Pancreas (tissue), 10 donors: Measurements from ENCODE around the gene MYH9. TPM values are rescaled to one million over a fixed set of nuclear protein-coding genes. Genes with fewer than 3 reads are reported as not detected.
A peak's percentile ranks its signal among the peaks of the same experiment; 100 is the strongest.

Experiments
- ATAC-seq, 4 donors: fragments of 200-7000 bp; cut with Tn5 transposase; one replicate each; pipeline versions ENCODE4 v1.8.0 to v1.9.1; 2020; ENCODE audit warnings: mild to moderate bottlenecking in 4 of 4, moderate library complexity in 4 of 4
- DNase-seq, 6 donors: peaks; one replicate each; pipeline ENCODE4 v3.0.0-alpha.2; 2020
- FAIRE-seq: peaks from 2 replicates; lab custom pipeline; 2012; peaks lifted over from hg19 to GRCh38; lab: Jason Lieb, UNC
- H3K27ac ChIP-seq, 4 donors: fragments of 200-600 bp; sonication (generic); 1 replicate in 3 of 4; 2 replicates in 1 of 4; pipeline versions ENCODE4 v1.5.0 to v1.8.0; 2020
- H3K27me3 ChIP-seq, 4 donors: fragments of 200-600 bp; one replicate each; pipeline ENCODE4 v1.8.0; 2021
- H3K36me3 ChIP-seq, 3 donors: fragments of 200-600 bp; sonication (generic) in 1 of 3; one replicate each; pipeline versions ENCODE4 v1.5.0 to v1.8.0; 2020 to 2021
- H3K4me1 ChIP-seq, 3 donors: fragments of 200-600 bp; one replicate each; pipeline ENCODE4 v1.8.0; 2021
- H3K4me3 ChIP-seq, 4 donors: fragments of 200-600 bp; sonication (generic) in 2 of 4; one replicate each; pipeline versions ENCODE4 v1.5.0 to v1.8.0; 2020 to 2021
- H3K9me3 ChIP-seq, 4 donors: fragments of 200-600 bp; one replicate each; pipeline ENCODE4 v1.8.0; 2021
- WGBS, 2 donors: extraction: QIAGEN DNeasy Blood & Tissue Kit; methylation state at CpG; one replicate each; pipeline ENCODE4 v1.1.7; 2013; 5-methylcytosine and 5-hydroxymethylcytosine counted together
- intact Hi-C, 3 donors: fragments of 100-400 bp; cut with DNase I; formaldehyde crosslinking; loops; one replicate each; pipeline versions ENCODE4 v1.11.1 to v1.14.2; 2022
- polyA plus RNA-seq, 2 donors: library from polyadenylated mRNA; stranded (reverse); fragments of 200-250 nt; gene quantifications; one replicate each; pipeline ENCODE4 v1.2.3, GENCODE V29; 2013
- total RNA-seq, 6 donors: library from RNA; stranded (reverse); fragmentation: NEBNext Ultra II Directional in 4 of 6; extraction: Animal tissue kit (Norgen Biotek cat#: 25700) in 4 of 6; gene quantifications; one replicate each; pipeline versions ENCODE4 v1.2.1 to v1.2.4, GENCODE V29; 2021 to 2023
- TF ChIP-seq, protein P1 (sequence below), 4 donors: fragments of 200-600 bp; sonication (generic) in 3 of 4; IDR thresholded peaks; one replicate each; pipeline versions ENCODE4 v1.5.0 to v1.8.0; 2021; ENCODE audit warnings: antibody characterized with exemption in 4 of 4
- donor health status: healthy with polysubstance abuse.
- donor health status: DM: no; HTN: no; CAD: no; lungs with moderate emphysema.
- donor health status: DM: no; HTN: no; CAD: no.
- donor health status: control.
- donor health status: control.
- donor health status: Bipolar disorder and iron deficiency.
- donor health status: DM: yes; HTN: yes; CAD: no.
- donor health status: DM: no; HTN: no; CAD: no.
- donor health status: DM: no; HTN: no; CAD: no.
- donor health status: DM: yes; HTN: yes; CAD: no.

MYH9 gene
- total and polyA plus RNA-seq, 8 donors = 80.9 to 554 (median 376) TPM

- no peaks in the 10 kb centered on the region for H3K36me3 ChIP-seq
- H3K4me3 ChIP-seq = no peak overlapping the region
- H3K9me3 ChIP-seq = no peaks in the 10 kb centered on the region
- ATAC-seq = no peak
- 30 to 34% methylated on average over 3 of the region's 3 CpGs for WGBS, 2 donors
- H3K27me3 ChIP-seq = no peaks in the 10 kb centered on the region
- DNase-seq = no peak
- intact Hi-C loops = no loop called here
- FAIRE-seq = no peak
- TF ChIP-seq, protein P1, sequence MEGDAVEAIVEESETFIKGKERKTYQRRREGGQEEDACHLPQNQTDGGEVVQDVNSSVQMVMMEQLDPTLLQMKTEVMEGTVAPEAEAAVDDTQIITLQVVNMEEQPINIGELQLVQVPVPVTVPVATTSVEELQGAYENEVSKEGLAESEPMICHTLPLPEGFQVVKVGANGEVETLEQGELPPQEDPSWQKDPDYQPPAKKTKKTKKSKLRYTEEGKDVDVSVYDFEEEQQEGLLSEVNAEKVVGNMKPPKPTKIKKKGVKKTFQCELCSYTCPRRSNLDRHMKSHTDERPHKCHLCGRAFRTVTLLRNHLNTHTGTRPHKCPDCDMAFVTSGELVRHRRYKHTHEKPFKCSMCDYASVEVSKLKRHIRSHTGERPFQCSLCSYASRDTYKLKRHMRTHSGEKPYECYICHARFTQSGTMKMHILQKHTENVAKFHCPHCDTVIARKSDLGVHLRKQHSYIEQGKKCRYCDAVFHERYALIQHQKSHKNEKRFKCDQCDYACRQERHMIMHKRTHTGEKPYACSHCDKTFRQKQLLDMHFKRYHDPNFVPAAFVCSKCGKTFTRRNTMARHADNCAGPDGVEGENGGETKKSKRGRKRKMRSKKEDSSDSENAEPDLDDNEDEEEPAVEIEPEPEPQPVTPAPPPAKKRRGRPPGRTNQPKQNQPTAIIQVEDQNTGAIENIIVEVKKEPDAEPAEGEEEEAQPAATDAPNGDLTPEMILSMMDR (IDR thresholded peaks at IDR 0.05) = no peak
- H3K4me1 ChIP-seq = peaks cover 75 to 92% (median 86%) of the 10 kb centered on the region in 3 donors
- peak overlapping the region in 3 of 4 donors; percentile 22 to 79 (median 59) for H3K27ac ChIP-seq
Observed at GRCh38 chr22:36359470-36359996, 28.2 kb downstream of the MYH9 start.

- no peaks in the 10 kb centered on the region for H3K9me3 ChIP-seq
- TF ChIP-seq, protein P1 (IDR thresholded peaks at IDR 0.05) = no peak
- DNase-seq (no peak), FAIRE-seq (no peak), ATAC-seq (peak in 2 of 4 donors; percentile 1 to 5)
- H3K27ac ChIP-seq = peak overlapping the region in 3 of 4 donors; percentile 16 to 79 (median 59)
- H3K4me1 ChIP-seq = peaks cover 72 to 89% (median 83%) of the 10 kb centered on the region in 3 donors
- H3K4me3 ChIP-seq = no peak overlapping the region
- 62 to 65% methylated on average over 9 of the region's 9 CpGs for WGBS, 2 donors
- intact Hi-C loops = no loop called here
- H3K27me3 ChIP-seq = no peaks in the 10 kb centered on the region
- no peaks in the 10 kb centered on the region for H3K36me3 ChIP-seq
Observed at GRCh38 chr22:36358533-36359469, 29.0 kb downstream of the MYH9 start.

GRCh38 chr22:36356708-36357624 is 30.8 kb downstream of the MYH9 start:
- no peak for ATAC-seq
- Histone ChIP-seq H3K4me1 (peaks cover 72 to 88% (median 80%) of the 10 kb centered on the region in 3 donors), H3K27ac (peak overlapping the region in 3 of 4 donors; percentile 26 to 79 (median 61)), H3K27me3 (no peaks in the 10 kb centered on the region), H3K4me3 (no peak overlapping the region), H3K9me3 (no peaks in the 10 kb centered on the region), H3K36me3 (no peaks in the 10 kb centered on the region)
- WGBS, 2 donors = 82 to 83% methylated on average over 25 of the region's 25 CpGs
- no peak for FAIRE-seq
- TF ChIP-seq, protein P1 (IDR thresholded peaks at IDR 0.05) = no peak
- DNase-seq = no peak
- intact Hi-C loops = no loop called here

GRCh38 chr22:36355894-36356293 is 31.9 kb downstream of the MYH9 start:
- no peaks in the 10 kb centered on the region for H3K27me3 ChIP-seq
- peak overlapping the region in 3 of 4 donors; percentile 26 to 79 (median 61) for H3K27ac ChIP-seq
- peaks cover 72 to 88% (median 80%) of the 10 kb centered on the region in 3 donors for H3K4me1 ChIP-seq
- no peak overlapping the region for H3K4me3 ChIP-seq
- no peak for FAIRE-seq
- ATAC-seq = peak in 2 of 4 donors; percentile 24 to 32
- intact Hi-C loops = no loop called here
- peak in 1 of 6 donors; percentile 58 for DNase-seq
- TF ChIP-seq, protein P1 (IDR thresholded peaks at IDR 0.05) = no peak
- no peaks in the 10 kb centered on the region for H3K9me3 ChIP-seq
- WGBS, 2 donors = 30 to 41% methylated on average over 6 of the region's 6 CpGs
- no peaks in the 10 kb centered on the region for H3K36me3 ChIP-seq
